Neural crest cell (in vitro differentiated cells): ENCODE data around the gene DUSP15. TPM values are rescaled to one million over a fixed set of nuclear protein-coding genes. Genes with fewer than 3 reads are reported as not detected.

ENCODE experiments used
- DNase-seq: peaks from one replicate; pipeline ENCODE4 v3.0.0; 2021; ENCODE audit warnings: low read depth, mixed read lengths, low spot score
- H3K27ac Mint-ChIP-seq: one replicate; pipeline ENCODE4 v1.8.0; 2021; ENCODE audit warnings: mild to moderate bottlenecking, mixed read lengths; ENCODE audit not compliant: unreplicated experiment
- H3K27me3 Mint-ChIP-seq: 2 replicates; pipeline ENCODE4 v1.8.0; 2021; ENCODE audit warnings: low read depth, mild to moderate bottlenecking, mixed read lengths
- H3K36me3 Mint-ChIP-seq: 2 replicates; pipeline ENCODE4 v1.8.0; 2021; ENCODE audit warnings: low read depth, mild to moderate bottlenecking, mixed read lengths
- H3K4me1 Mint-ChIP-seq: 2 replicates; pipeline ENCODE4 v1.8.0; 2021; ENCODE audit warnings: mixed read lengths
- H3K4me3 Mint-ChIP-seq: one replicate; pipeline ENCODE4 v1.8.0; 2021; ENCODE audit warnings: mild to moderate bottlenecking, mixed read lengths
- H3K9me3 Mint-ChIP-seq: 2 replicates; pipeline ENCODE4 v1.8.0; 2021; ENCODE audit warnings: mixed read lengths
- total RNA-seq: library from RNA; stranded (reverse); gene quantifications from 2 replicates; pipeline ENCODE4 v1.2.1, GENCODE V29; 2021
- TF ChIP-seq, protein P1 (sequence below): fragments of 200-600 bp; sonication (generic); conservative IDR thresholded peaks from 2 replicates; pipeline ENCODE4 v1.5.0; 2021; ENCODE audit warnings: antibody characterized with exemption, mild to moderate bottlenecking

The DUSP15 gene
- total RNA-seq, 1 donor from 2014 or later, result 13.5 TPM

DNA sequence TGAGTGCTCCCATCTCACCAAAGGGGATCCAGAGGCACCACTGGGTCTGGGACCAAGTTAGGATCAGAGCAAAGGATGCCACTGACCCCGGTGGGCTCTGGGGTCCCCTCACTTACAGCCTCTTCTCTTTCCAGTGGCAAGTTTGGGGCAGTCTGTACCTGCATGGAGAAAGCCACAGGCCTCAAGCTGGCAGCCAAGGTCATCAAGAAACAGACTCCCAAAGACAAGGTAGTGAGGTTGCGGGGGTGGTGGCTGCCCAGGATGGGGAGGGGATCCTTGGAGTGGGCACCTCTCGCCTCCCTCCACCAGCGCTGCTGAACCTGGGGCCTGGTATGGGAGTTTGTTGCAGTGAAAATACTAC, 46.2 kb downstream of the DUSP15 start:
- H3K4me1 Mint-ChIP-seq, result no peaks in the 10 kb centered on the region
- no peak for DNase-seq
- H3K27me3 Mint-ChIP-seq, result peaks cover 2% of the 10 kb centered on the region
- no peak overlapping the region for H3K4me3 Mint-ChIP-seq
- H3K9me3 Mint-ChIP-seq, result no peaks in the 10 kb centered on the region
- TF ChIP-seq, protein P1, sequence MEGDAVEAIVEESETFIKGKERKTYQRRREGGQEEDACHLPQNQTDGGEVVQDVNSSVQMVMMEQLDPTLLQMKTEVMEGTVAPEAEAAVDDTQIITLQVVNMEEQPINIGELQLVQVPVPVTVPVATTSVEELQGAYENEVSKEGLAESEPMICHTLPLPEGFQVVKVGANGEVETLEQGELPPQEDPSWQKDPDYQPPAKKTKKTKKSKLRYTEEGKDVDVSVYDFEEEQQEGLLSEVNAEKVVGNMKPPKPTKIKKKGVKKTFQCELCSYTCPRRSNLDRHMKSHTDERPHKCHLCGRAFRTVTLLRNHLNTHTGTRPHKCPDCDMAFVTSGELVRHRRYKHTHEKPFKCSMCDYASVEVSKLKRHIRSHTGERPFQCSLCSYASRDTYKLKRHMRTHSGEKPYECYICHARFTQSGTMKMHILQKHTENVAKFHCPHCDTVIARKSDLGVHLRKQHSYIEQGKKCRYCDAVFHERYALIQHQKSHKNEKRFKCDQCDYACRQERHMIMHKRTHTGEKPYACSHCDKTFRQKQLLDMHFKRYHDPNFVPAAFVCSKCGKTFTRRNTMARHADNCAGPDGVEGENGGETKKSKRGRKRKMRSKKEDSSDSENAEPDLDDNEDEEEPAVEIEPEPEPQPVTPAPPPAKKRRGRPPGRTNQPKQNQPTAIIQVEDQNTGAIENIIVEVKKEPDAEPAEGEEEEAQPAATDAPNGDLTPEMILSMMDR, result no peak
- H3K27ac Mint-ChIP-seq, result no peak overlapping the region
- H3K36me3 Mint-ChIP-seq, result no peaks in the 10 kb centered on the region

DNA sequence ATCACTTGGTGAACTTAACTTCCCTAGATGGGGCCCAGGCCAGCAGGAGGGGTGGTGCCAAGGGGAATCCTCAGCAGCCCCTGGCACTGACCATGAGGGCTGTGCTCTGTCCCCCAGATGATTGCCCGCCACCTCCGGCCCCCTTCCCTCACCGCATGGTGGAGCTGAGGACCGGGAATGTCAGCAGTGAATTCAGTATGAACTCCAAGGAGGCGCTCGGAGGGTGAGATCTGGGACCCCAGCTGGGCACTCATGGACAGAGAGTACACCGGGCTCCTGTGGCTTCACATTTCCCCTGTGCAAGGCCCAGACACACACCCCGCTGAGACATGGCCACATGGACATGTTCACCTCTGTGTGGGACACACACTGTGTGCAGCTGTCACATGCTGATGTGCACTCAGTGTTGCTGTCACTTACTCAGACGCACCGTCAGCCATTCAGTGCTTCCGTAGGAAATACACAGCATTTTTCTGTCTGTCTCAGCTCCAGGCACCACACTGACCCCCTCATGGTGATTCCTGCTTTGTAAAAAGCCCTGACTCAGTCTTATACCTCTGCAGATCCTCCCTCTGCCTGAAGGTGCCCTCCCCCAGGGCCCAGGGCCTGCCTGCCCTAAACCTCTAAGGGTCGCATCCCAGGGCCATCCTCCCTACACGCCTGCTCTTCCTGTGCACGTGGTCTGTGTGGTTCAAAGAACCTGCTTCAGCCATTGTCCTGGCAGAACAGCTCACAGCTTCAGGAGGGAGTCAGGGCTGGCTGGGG, 46.8 kb downstream of the DUSP15 start:
- Mint-ChIP-seq H3K9me3 (no peaks in the 10 kb centered on the region), H3K27me3 (peaks cover 2% of the 10 kb centered on the region), H3K27ac (peak overlapping the region; percentile 85), H3K36me3 (no peaks in the 10 kb centered on the region), H3K4me3 (no peak overlapping the region), H3K4me1 (no peaks in the 10 kb centered on the region)
- no peak for DNase-seq
- TF ChIP-seq, protein P1, result no peak

DNA sequence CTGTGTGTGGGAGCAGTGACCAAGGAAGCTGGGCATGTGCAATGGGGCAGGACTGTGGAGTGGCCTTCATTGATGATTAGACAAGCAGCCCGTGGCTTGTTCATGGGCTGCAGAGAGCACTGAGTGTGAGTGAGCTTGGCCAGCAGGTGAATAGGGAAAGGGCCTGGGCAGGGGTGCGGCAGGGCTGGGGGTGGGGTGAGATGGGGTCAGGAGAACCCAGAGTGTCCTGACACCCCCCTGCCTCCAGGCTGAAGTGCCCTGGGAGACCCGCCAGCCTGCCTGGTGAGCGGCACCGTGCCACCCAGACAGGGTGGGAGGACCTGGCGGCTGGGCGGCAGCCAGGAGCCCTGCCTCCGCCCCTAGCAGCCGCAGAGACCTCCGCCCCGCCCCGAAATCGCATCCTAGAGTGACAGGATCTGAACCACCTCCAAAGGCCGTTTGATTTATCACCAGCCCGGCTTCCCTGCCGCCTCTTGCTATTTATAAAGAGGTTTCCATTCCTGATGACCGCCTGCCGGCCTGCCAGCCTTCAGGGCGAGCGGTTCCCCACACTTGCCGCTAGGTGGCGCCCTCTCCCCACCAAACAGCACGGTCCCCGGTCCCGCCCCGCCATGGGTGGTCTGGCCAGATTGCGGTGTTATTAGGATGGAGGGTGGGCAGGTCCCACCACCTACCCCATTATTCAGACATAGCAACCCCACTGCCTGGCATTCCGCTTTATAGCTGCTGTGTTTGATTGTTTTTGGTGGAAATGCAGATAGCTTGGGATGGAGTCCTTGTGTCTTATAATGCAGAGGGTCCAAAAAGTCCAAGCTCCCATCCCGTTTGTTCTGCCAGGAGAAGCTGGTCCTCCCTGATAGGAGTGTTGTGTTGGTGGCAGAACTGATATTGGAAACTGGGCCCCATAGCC, 47.7 kb downstream of the DUSP15 start:
- Mint-ChIP-seq H3K9me3 (no peaks in the 10 kb centered on the region), H3K4me3 (no peak overlapping the region), H3K36me3 (no peaks in the 10 kb centered on the region), H3K27me3 (peaks cover 2% of the 10 kb centered on the region), H3K27ac (no peak overlapping the region), H3K4me1 (no peaks in the 10 kb centered on the region)
- TF ChIP-seq, protein P1, result peak; percentile 100
- peak; percentile 98 for DNase-seq

DNA sequence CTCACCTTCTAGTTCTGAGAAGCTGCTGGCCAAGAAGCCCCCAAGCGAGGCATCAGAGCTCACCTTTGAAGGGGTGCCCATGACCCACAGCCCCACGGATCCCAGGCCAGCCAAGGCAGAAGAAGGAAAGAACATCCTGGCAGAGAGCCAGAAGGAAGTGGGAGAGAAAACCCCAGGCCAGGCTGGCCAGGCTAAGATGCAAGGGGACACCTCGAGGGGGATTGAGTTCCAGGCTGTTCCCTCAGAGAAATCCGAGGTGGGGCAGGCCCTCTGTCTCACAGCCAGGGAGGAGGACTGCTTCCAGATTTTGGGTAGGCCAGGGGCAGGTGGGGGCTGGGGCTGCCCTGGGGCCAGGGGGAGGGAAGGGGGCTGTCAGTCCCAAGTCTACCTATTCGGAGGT, 48.9 kb downstream of the DUSP15 start:
- Mint-ChIP-seq H3K27me3 (peaks cover 2% of the 10 kb centered on the region), H3K4me3 (no peak overlapping the region), H3K9me3 (no peaks in the 10 kb centered on the region), H3K4me1 (no peaks in the 10 kb centered on the region), H3K27ac (no peak overlapping the region), H3K36me3 (no peaks in the 10 kb centered on the region)
- no peak for DNase-seq
- TF ChIP-seq, protein P1, result no peak

DNA sequence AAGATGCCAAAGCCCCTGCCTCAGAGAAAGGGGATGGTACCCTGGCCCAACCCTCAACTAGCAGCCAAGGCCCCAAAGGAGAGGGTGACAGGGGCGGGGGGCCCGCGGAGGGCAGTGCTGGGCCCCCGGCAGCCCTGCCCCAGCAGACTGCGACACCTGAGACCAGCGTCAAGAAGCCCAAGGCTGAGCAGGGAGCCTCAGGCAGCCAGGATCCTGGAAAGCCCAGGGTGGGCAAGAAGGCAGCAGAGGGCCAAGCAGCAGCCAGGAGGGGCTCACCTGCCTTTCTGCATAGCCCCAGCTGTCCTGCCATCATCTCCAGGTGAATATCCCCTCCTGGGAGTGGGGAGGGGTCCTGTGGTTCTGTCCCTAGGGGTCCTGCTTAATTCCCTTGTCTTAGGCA, 50.1 kb downstream of the DUSP15 start:
- peaks cover 2% of the 10 kb centered on the region for H3K27me3 Mint-ChIP-seq
- H3K9me3 Mint-ChIP-seq, result no peaks in the 10 kb centered on the region
- DNase-seq, result no peak
- H3K27ac Mint-ChIP-seq, result peak overlapping the region; percentile 1
- TF ChIP-seq, protein P1, result no peak
- no peaks in the 10 kb centered on the region for H3K4me1 Mint-ChIP-seq
- no peaks in the 10 kb centered on the region for H3K36me3 Mint-ChIP-seq
- H3K4me3 Mint-ChIP-seq, result no peak overlapping the region
